ENCODE results near the gene ACOX3. TPM values are rescaled to one million over a fixed set of nuclear protein-coding genes. Genes with fewer than 3 reads are reported as not detected.

Gene ACOX3
- total and polyA plus RNA-seq, 4 donors, result 15.6 to 32.2 (median 21.5) TPM

DNA sequence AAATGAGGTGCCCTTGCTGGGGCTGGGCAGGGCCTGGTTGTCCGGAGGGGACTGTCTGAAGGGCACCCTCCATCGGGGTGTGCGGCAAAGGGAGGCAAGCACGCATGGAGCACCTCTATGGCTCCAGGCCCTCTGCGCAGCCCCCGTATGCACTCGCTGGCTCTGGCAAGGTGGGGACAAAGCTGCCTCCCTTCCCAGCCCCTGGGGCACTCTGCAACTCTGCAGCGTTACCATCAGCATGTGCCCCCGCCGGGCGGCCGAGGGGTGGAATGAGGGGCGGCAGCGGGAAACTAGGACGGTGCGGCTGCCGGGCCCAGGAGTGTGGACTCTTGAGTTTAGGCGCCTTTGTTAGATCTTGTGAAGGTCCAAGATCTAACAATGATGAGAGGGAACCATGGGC is 26.5 kb upstream of the ACOX3 start:
- peaks cover 10 to 48% (median 18%) of the 10 kb centered on the region in 4 donors for H3K36me3 ChIP-seq (ENCODE audit: control insufficient read depth in 4 of 4, insufficient read depth in 4 of 4, low read length in 4 of 4)
- TF ChIP-seq, protein P1, sequence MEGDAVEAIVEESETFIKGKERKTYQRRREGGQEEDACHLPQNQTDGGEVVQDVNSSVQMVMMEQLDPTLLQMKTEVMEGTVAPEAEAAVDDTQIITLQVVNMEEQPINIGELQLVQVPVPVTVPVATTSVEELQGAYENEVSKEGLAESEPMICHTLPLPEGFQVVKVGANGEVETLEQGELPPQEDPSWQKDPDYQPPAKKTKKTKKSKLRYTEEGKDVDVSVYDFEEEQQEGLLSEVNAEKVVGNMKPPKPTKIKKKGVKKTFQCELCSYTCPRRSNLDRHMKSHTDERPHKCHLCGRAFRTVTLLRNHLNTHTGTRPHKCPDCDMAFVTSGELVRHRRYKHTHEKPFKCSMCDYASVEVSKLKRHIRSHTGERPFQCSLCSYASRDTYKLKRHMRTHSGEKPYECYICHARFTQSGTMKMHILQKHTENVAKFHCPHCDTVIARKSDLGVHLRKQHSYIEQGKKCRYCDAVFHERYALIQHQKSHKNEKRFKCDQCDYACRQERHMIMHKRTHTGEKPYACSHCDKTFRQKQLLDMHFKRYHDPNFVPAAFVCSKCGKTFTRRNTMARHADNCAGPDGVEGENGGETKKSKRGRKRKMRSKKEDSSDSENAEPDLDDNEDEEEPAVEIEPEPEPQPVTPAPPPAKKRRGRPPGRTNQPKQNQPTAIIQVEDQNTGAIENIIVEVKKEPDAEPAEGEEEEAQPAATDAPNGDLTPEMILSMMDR (IDR thresholded peaks at IDR 0.05; ENCODE audit: control extremely low read depth, extremely low read depth), result no peak
- WGBS, 2 donors, result 99% methylated on average over 18 of the region's 18 CpGs

GRCh38 chr4:8465615-8466611 is 25.4 kb upstream of the ACOX3 start:
- Histone ChIP-seq H3K9me3 (ENCODE audit: control insufficient read depth in 4 of 4, insufficient read depth in 3 of 4, low read length in 3 of 4) (no peaks in the 10 kb centered on the region), H3K4me3 (no peak overlapping the region), H3K27me3 (ENCODE audit: control insufficient read depth in 3 of 3, insufficient read depth in 3 of 3, low read length in 2 of 3) (no peaks in the 10 kb centered on the region), H3K4me1 (ENCODE audit: control insufficient read depth in 5 of 5, insufficient read depth in 5 of 5, low read length in 5 of 5) (peaks cover 0 to 3% (median 0%) of the 10 kb centered on the region in 5 donors), H3K36me3 (ENCODE audit: control insufficient read depth in 4 of 4, insufficient read depth in 4 of 4, low read length in 4 of 4) (peaks cover 10 to 49% (median 18%) of the 10 kb centered on the region in 4 donors), H3K27ac (ENCODE audit: low read depth in 1 of 2, low read length in 1 of 2) (no peak overlapping the region), H3K9ac (ENCODE audit: insufficient read depth in 1 of 2, low read length in 2 of 2) (no peak overlapping the region)
- 89 to 93% methylated on average over 31 of the region's 31 CpGs for WGBS, 2 donors
- ATAC-seq (ENCODE audit: insufficient read depth, low FRiP score) (no peak), DNase-seq (no peak)
- TF ChIP-seq, protein P1 (IDR thresholded peaks at IDR 0.05; ENCODE audit: control extremely low read depth, extremely low read depth), result no peak

More for the DNA sequence above, 26.5 kb upstream of the ACOX3 start:
- no peak overlapping the region for H3K27ac ChIP-seq (ENCODE audit: low read depth in 1 of 2, low read length in 1 of 2)
- DNase-seq, result no peak
- no peaks in the 10 kb centered on the region for H3K9me3 ChIP-seq (ENCODE audit: control insufficient read depth in 4 of 4, insufficient read depth in 3 of 4, low read length in 3 of 4)
- no peaks in the 10 kb centered on the region for H3K27me3 ChIP-seq (ENCODE audit: control insufficient read depth in 3 of 3, insufficient read depth in 3 of 3, low read length in 2 of 3)
- no peak overlapping the region for H3K9ac ChIP-seq (ENCODE audit: insufficient read depth in 1 of 2, low read length in 2 of 2)
- no peak overlapping the region for H3K4me3 ChIP-seq
- peaks cover 0 to 3% (median 1%) of the 10 kb centered on the region in 5 donors for H3K4me1 ChIP-seq (ENCODE audit: control insufficient read depth in 5 of 5, insufficient read depth in 5 of 5, low read length in 5 of 5)
- no peak for ATAC-seq (ENCODE audit: insufficient read depth, low FRiP score)

DNA sequence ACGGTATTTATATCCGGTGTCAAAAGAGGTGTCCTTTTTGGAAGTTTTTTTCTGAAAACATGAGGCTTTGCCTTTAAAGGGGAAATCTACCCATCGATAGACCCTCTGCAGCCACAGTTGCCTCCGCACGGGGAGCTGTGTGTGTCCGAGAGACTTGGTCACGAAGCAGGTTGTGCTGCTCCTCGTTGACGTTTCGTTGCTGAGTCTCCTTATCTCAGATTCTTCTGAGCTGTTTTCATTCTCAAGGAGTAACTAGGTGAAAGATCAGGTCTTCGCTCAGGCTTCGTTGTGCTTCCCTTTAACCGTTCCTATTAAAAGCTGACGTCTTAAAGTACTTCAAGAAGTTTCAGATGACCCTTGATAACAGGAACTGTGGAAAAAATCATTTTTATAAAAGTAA is 23.9 kb upstream of the ACOX3 start:
- no peak overlapping the region for H3K4me3 ChIP-seq
- H3K36me3 ChIP-seq (ENCODE audit: control insufficient read depth in 4 of 4, insufficient read depth in 4 of 4, low read length in 4 of 4), result peaks cover 9 to 42% (median 21%) of the 10 kb centered on the region in 4 donors
- H3K27me3 ChIP-seq (ENCODE audit: control insufficient read depth in 3 of 3, insufficient read depth in 3 of 3, low read length in 2 of 3), result no peaks in the 10 kb centered on the region
- no peak for DNase-seq
- peaks cover 0 to 3% (median 0%) of the 10 kb centered on the region in 5 donors for H3K4me1 ChIP-seq (ENCODE audit: control insufficient read depth in 5 of 5, insufficient read depth in 5 of 5, low read length in 5 of 5)
- 87 to 93% methylated on average over 14 of the region's 14 CpGs for WGBS, 2 donors
- H3K9me3 ChIP-seq (ENCODE audit: control insufficient read depth in 4 of 4, insufficient read depth in 3 of 4, low read length in 3 of 4), result no peaks in the 10 kb centered on the region
- H3K27ac ChIP-seq (ENCODE audit: low read depth in 1 of 2, low read length in 1 of 2), result no peak overlapping the region
- TF ChIP-seq, protein P1 (IDR thresholded peaks at IDR 0.05; ENCODE audit: control extremely low read depth, extremely low read depth), result no peak
- no peak overlapping the region for H3K9ac ChIP-seq (ENCODE audit: insufficient read depth in 1 of 2, low read length in 2 of 2)
- ATAC-seq (ENCODE audit: insufficient read depth, low FRiP score), result no peak
